ENCODE data around the gene SBNO1. TPM values are rescaled to one million over a fixed set of nuclear protein-coding genes. Genes with fewer than 3 reads are reported as not detected.

The SBNO1 gene
- total RNA-seq, 1 donor from 2014 or later = 44.7 TPM

DNA sequence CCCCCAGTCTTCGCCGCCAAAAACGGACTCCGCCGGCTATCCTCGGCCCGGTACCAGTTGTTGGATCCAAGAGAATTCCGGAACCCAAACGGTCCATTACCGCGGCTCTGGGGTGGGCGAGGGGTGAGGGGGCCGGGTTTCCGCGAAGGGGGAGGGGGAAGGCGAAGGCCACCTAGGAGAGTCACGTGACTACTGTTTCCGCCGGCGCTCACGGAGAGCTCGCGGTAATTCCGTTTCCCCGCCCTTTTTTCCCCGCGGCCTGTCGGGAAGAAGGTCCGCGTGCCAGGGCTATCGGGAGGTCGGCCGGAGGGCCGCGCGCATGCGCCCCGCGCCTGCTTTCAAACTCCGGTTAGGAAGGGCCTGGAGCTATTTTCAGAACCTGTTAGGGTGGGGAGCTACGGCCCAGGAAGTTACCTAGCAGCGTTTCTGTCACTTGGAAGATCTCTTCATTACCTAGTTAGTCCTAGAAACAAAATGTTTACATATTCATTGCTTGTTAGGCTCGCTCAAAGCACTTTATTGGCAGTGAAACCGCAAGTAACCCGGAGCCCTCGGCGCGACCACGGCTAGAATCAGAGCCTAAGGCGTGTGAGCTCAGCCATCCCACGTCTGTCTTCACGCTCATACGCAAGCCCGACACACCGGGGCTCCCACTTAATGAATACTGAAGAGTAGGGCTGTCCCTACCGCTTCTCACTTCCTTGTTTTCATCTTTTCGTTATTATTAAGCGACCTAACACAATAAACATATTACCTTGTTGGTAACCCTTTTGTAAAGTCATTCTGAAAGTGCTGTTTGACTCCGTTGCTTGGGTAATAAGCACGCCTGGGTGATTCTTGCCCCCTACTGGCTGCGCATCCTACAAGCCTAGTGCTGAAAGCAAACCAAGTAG, 624 bp upstream of the SBNO1 start:
- H3K4me3 Mint-ChIP-seq (ENCODE audit: unreplicated experiment) = peak overlapping the region; percentile 93
- no peaks in the 10 kb centered on the region for H3K9me3 Mint-ChIP-seq (ENCODE audit: unreplicated experiment)
- peak overlapping the region; percentile 95 for H3K27ac Mint-ChIP-seq (ENCODE audit: unreplicated experiment)
- DNase-seq (ENCODE audit: low spot score) = peak; percentile 97
- TF ChIP-seq, protein P1, sequence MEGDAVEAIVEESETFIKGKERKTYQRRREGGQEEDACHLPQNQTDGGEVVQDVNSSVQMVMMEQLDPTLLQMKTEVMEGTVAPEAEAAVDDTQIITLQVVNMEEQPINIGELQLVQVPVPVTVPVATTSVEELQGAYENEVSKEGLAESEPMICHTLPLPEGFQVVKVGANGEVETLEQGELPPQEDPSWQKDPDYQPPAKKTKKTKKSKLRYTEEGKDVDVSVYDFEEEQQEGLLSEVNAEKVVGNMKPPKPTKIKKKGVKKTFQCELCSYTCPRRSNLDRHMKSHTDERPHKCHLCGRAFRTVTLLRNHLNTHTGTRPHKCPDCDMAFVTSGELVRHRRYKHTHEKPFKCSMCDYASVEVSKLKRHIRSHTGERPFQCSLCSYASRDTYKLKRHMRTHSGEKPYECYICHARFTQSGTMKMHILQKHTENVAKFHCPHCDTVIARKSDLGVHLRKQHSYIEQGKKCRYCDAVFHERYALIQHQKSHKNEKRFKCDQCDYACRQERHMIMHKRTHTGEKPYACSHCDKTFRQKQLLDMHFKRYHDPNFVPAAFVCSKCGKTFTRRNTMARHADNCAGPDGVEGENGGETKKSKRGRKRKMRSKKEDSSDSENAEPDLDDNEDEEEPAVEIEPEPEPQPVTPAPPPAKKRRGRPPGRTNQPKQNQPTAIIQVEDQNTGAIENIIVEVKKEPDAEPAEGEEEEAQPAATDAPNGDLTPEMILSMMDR (IDR thresholded peaks at IDR 0.05; ENCODE audit: unreplicated experiment) = peak; percentile 53
- H3K36me3 Mint-ChIP-seq (ENCODE audit: low read depth, unreplicated experiment) = peaks cover 5% of the 10 kb centered on the region
- peaks cover 12% of the 10 kb centered on the region for H3K4me1 Mint-ChIP-seq (ENCODE audit: unreplicated experiment)
- H3K27me3 Mint-ChIP-seq (ENCODE audit: unreplicated experiment) = peaks cover 9% of the 10 kb centered on the region

DNA sequence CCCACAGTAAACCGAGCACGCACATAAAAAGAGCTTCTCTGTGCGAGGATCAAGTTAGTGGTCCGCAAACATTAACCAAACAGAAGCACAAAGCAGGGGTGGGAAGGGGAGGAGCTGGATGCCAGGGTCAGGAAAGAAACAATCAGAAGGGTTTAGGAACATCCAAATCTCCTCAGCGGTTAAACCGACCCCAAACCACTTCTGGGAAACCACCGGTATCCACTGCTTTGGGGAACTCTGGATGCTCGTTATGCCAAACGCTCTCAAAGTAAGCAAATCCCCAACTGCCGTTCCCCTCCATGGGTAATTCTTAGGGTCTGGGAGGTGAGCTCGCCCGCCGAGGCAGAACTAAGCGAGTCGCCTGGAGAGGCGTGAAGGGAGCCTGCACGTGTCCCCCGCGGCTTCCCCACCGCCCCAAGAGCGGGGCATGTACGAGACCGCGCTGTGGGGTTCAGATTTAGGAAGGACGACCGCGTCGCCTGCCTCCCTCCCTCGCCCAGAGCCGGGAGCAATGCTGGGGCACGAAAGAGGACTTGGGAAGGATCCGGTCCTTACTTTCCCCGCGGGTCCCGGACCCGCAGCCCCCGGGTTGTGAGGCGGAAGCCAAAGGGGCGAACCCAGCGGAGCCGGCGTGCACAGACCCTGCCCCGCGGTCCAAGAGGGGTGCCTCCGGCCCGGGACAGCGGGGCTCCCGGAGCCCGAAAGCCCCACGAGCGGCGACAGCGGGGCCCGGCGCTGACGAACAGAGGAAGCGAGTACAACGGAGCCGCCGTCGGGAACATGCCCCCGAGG, 711 bp downstream of the SBNO1 start:
- peak; percentile 22 for DNase-seq (ENCODE audit: low spot score)
- peaks cover 12% of the 10 kb centered on the region for H3K4me1 Mint-ChIP-seq (ENCODE audit: unreplicated experiment)
- no peaks in the 10 kb centered on the region for H3K9me3 Mint-ChIP-seq (ENCODE audit: unreplicated experiment)
- H3K36me3 Mint-ChIP-seq (ENCODE audit: low read depth, unreplicated experiment) = peaks cover 5% of the 10 kb centered on the region
- H3K27ac Mint-ChIP-seq (ENCODE audit: unreplicated experiment) = peak overlapping the region; percentile 93
- H3K4me3 Mint-ChIP-seq (ENCODE audit: unreplicated experiment) = peak overlapping the region; percentile 96
- TF ChIP-seq, protein P1 (IDR thresholded peaks at IDR 0.05; ENCODE audit: unreplicated experiment) = no peak
- peaks cover 7% of the 10 kb centered on the region for H3K27me3 Mint-ChIP-seq (ENCODE audit: unreplicated experiment)

DNA sequence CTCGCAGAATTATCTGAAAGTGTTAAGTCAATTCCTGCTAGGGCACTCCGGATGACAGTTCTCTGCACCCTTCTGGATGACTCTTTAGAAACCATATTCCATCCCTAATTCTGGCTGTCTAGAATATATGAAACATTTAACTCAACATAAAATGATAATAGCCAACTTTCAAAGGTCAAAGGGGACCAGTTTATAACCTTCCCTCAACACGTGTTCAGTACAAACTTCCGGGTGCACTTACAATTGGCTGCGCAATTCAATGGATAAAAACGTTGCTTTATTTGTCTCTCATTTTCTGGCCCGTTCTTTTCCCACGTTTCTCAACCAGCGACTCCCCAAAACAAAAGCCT, 1.3 kb downstream of the SBNO1 start:
- H3K27me3 Mint-ChIP-seq (ENCODE audit: unreplicated experiment) = peaks cover 7% of the 10 kb centered on the region
- H3K9me3 Mint-ChIP-seq (ENCODE audit: unreplicated experiment) = no peaks in the 10 kb centered on the region
- peaks cover 12% of the 10 kb centered on the region for H3K4me1 Mint-ChIP-seq (ENCODE audit: unreplicated experiment)
- peak overlapping the region; percentile 96 for H3K4me3 Mint-ChIP-seq (ENCODE audit: unreplicated experiment)
- TF ChIP-seq, protein P1 (IDR thresholded peaks at IDR 0.05; ENCODE audit: unreplicated experiment) = no peak
- H3K27ac Mint-ChIP-seq (ENCODE audit: unreplicated experiment) = peak overlapping the region; percentile 93
- peaks cover 5% of the 10 kb centered on the region for H3K36me3 Mint-ChIP-seq (ENCODE audit: low read depth, unreplicated experiment)
- no peak for DNase-seq (ENCODE audit: low spot score)

DNA sequence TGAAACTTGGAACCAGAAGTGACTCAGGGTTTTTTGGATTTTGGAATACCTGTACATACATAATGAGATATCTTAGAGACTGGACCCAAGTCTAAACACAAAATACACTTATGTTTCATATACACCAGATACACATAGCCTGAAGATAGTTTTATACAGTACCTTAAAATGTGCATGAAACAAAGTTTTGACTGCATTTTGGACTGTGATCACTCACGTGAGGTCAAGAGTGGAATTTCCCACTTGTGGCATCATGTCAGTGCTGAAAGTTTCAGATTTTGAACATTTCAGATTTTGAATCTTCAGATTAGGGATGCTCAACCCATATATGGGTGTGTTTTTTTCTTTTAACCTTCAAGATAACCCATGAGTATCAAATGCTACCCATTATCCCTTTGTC, 6.6 kb downstream of the SBNO1 start:
- peaks cover 35% of the 10 kb centered on the region for H3K4me1 Mint-ChIP-seq (ENCODE audit: unreplicated experiment)
- H3K9me3 Mint-ChIP-seq (ENCODE audit: unreplicated experiment) = no peaks in the 10 kb centered on the region
- peak overlapping the region; percentile 79 for H3K27ac Mint-ChIP-seq (ENCODE audit: unreplicated experiment)
- TF ChIP-seq, protein P1 (IDR thresholded peaks at IDR 0.05; ENCODE audit: unreplicated experiment) = no peak
- H3K27me3 Mint-ChIP-seq (ENCODE audit: unreplicated experiment) = no peaks in the 10 kb centered on the region
- DNase-seq (ENCODE audit: low spot score) = no peak
- H3K4me3 Mint-ChIP-seq (ENCODE audit: unreplicated experiment) = no peak overlapping the region
- H3K36me3 Mint-ChIP-seq (ENCODE audit: low read depth, unreplicated experiment) = no peaks in the 10 kb centered on the region

Data from endothelial cell (in vitro differentiated cells).